Measurements from ENCODE around the gene TESK1.

TESK1 gene

DNA sequence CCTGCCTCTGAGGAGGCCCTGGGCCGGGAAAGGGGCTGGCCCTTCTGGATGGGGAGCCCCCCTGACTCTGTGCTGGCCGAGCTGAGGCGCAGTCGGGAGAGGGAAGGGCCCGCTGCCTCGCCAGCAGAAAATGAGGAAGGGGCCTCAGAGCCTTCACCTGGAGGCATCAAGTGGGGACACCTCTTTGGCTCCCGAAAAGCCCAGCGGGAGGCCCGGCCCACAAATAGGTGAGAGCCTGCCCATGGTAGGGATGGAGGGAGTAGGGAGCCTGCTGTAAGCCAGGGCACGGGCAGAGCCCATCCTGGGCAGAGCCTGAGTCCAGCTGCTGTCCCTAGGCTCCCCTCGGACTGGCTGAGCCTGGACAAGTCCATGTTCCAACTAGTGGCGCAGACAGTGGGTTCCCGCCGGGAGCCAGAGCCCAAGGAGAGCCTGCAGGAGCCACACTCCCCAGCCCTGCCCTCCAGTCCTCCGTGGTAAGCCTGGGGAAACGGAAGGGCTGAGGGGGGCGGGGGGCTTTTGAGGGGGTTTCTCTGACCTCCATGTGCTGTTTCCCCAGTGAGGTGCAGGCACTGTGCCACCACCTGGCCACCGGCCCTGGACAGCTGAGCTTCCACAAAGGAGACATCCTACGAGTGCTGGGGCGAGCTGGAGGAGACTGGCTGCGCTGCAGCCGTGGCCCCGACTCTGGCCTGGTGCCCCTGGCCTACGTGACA, 44.3 kb upstream of the TESK1 start:
- H3K27ac ChIP-seq (ENCODE audit: insufficient read depth in 1 of 2, low read depth in 1 of 2, low read length in 2 of 2, poor library complexity in 1 of 2, severe bottlenecking in 2 of 2) = no peak overlapping the region
- H3K36me3 ChIP-seq (ENCODE audit: control insufficient read depth in 4 of 4, insufficient read depth in 4 of 4, low read length in 3 of 4) = peaks cover 0 to 44% (median 27%) of the 10 kb centered on the region in 4 experiments
- H3K4me1 ChIP-seq (ENCODE audit: control extremely low read depth in 1 of 4, control insufficient read depth in 4 of 4, insufficient read depth in 4 of 4, low read length in 3 of 4) = peaks cover 0 to 16% (median 8%) of the 10 kb centered on the region in 4 experiments
- ChIA-PET POLR2A (no interaction called here), CTCF (interaction anchor here (1.0 kb wide), 1 partner anchor 39 kb away, joined by 3 read pairs; no protein-coding TSS in a partner anchor)
- H3K9me3 ChIP-seq (ENCODE audit: control extremely low read depth in 1 of 5, control insufficient read depth in 4 of 5, insufficient read depth in 2 of 5, low read depth in 1 of 5, low read length in 4 of 5) = no peaks in the 10 kb centered on the region
- H3K4me3 ChIP-seq (ENCODE audit: control insufficient read depth in 1 of 7, extremely low read depth in 1 of 7, insufficient read depth in 4 of 7, low read depth in 2 of 7, low read length in 6 of 7) = no peak overlapping the region
- WGBS (ENCODE audit: insufficient coverage) = over 99% methylated on average over 24 of the region's 24 CpGs
- H3K27me3 ChIP-seq (replicated peaks in 2 of 5; ENCODE audit: control insufficient read depth in 4 of 5, insufficient read depth in 5 of 5, low read length in 4 of 5) = no peaks in the 10 kb centered on the region
- no peak for DNase-seq

DNA sequence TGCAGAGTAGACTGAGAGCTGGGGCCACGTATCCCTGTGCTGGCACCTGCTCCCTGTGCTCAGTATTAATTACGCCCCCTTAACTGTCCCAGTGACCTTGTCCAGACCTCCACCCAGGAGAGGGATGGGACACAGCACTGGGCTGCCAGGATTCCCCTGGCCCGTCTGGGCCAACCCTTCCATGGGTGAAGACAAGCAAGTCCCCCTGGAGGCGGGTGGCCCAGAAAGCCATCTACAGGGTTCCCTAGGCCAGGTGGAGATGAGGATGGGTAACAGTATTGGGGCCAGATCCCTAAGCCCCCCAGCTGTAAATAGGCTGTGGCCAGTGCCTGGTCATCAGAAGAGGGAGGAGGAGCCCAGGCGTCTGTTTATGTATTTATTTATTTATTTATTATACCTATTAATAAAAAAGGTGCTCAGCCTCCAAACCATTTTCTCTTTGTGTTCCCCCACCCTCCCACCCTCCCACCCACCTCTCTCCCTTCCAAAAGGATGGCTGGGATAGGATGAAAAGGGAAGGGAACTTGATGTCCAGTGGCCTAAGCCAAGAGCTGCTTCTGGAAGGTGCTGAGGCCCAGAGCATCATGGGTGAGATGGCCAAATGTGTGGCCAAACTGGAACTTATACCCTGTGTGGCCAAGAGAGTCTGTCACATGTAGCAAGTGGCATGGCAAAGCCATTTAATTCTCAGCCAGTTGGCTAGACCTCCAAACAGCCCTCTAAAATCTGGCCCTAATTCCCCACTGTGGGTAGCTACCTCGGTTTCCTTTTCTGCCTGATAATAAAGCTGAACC, 43.4 kb upstream of the TESK1 start:
- no peak for DNase-seq
- Histone ChIP-seq H3K9me3 (ENCODE audit: control extremely low read depth in 1 of 5, control insufficient read depth in 4 of 5, insufficient read depth in 2 of 5, low read depth in 1 of 5, low read length in 4 of 5) (no peaks in the 10 kb centered on the region), H3K36me3 (ENCODE audit: control insufficient read depth in 4 of 4, insufficient read depth in 4 of 4, low read length in 3 of 4) (peaks cover 0 to 38% (median 24%) of the 10 kb centered on the region in 4 experiments), H3K27ac (ENCODE audit: insufficient read depth in 1 of 2, low read depth in 1 of 2, low read length in 2 of 2, poor library complexity in 1 of 2, severe bottlenecking in 2 of 2) (no peak overlapping the region), H3K4me3 (ENCODE audit: control insufficient read depth in 1 of 7, extremely low read depth in 1 of 7, insufficient read depth in 4 of 7, low read depth in 2 of 7, low read length in 6 of 7) (no peak overlapping the region), H3K27me3 (replicated peaks in 2 of 5; ENCODE audit: control insufficient read depth in 4 of 5, insufficient read depth in 5 of 5, low read length in 4 of 5) (no peaks in the 10 kb centered on the region), H3K4me1 (ENCODE audit: control extremely low read depth in 1 of 4, control insufficient read depth in 4 of 4, insufficient read depth in 4 of 4, low read length in 3 of 4) (peaks cover 0 to 16% (median 8%) of the 10 kb centered on the region in 4 experiments)
- WGBS (ENCODE audit: insufficient coverage) = 100% methylated on average over 3 of the region's 6 CpGs
- ChIA-PET POLR2A (no interaction called here), CTCF (interaction anchor here (1.0 to 2.4 kb wide), 2 partner anchors 9 to 38 kb away, joined by 3 to 12 read pairs; no protein-coding TSS in a partner anchor)

DNA sequence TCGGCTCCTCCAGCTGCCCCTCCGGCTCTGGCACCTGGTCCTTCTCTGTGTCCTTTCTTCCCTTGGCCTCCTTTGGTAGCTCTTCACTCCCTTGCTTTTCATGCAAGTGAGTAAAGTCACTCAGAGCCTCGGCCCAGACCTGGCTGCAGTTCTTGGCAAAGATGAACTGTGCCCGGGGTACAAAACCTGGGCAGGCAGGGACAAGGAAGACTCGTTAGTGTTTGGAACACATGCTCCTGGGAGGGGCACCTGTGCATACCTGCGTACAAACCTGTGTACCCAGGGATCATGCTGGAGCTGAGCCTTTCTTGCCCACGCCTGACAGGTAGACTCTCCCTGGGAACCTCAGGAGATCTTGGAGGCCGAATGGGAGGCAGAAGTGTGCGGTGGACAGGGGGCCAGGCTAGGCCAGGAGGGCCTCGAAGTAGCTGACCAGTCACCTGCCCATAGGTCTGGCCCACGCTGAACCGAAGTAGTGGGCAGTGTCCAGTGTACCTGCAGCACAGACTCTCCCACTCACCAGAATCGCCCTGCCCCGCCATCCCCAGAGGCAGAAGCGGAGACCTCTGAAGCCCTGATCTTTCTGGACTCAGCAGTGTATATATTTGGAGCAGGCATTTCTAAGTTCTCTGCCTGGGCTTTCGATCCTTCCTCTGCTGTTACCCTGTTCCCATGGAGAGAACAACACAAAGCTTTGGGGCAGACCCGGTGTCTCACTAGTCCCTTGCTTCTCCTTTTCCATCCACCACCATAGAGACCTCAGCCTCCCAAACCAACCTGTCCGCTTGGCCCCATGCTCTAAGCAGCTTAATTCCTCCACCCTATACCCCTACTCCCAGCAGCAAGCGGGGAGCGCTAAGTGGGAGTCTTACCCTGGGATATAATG, 41.9 kb upstream of the TESK1 start:
- ChIA-PET POLR2A (interaction anchor here (0.6 kb wide), 1 partner anchor 89 kb away, joined by 3 read pairs; no protein-coding TSS in a partner anchor), CTCF (interaction anchor here (0.9 to 2.4 kb wide), 5 partner anchors 11 to 87 kb away, joined by 3 to 12 read pairs (median 3); no protein-coding TSS in a partner anchor)
- peak in 2 of 3 donors; percentile 39 to 48 for DNase-seq
- Histone ChIP-seq H3K27me3 (replicated peaks in 2 of 5; ENCODE audit: control insufficient read depth in 4 of 5, insufficient read depth in 5 of 5, low read length in 4 of 5) (no peaks in the 10 kb centered on the region), H3K4me3 (ENCODE audit: control insufficient read depth in 1 of 7, extremely low read depth in 1 of 7, insufficient read depth in 4 of 7, low read depth in 2 of 7, low read length in 6 of 7) (no peak overlapping the region), H3K27ac (ENCODE audit: insufficient read depth in 1 of 2, low read depth in 1 of 2, low read length in 2 of 2, poor library complexity in 1 of 2, severe bottlenecking in 2 of 2) (no peak overlapping the region), H3K9me3 (ENCODE audit: control extremely low read depth in 1 of 5, control insufficient read depth in 4 of 5, insufficient read depth in 2 of 5, low read depth in 1 of 5, low read length in 4 of 5) (no peaks in the 10 kb centered on the region), H3K4me1 (ENCODE audit: control extremely low read depth in 1 of 4, control insufficient read depth in 4 of 4, insufficient read depth in 4 of 4, low read length in 3 of 4) (peaks cover 0 to 16% (median 8%) of the 10 kb centered on the region in 4 experiments), H3K36me3 (ENCODE audit: control insufficient read depth in 4 of 4, insufficient read depth in 4 of 4, low read length in 3 of 4) (peaks cover 0 to 25% (median 17%) of the 10 kb centered on the region in 4 experiments)
- 95% methylated on average over 16 of the region's 20 CpGs for whole genome bisulfite sequencing (ENCODE audit: insufficient coverage)

DNA sequence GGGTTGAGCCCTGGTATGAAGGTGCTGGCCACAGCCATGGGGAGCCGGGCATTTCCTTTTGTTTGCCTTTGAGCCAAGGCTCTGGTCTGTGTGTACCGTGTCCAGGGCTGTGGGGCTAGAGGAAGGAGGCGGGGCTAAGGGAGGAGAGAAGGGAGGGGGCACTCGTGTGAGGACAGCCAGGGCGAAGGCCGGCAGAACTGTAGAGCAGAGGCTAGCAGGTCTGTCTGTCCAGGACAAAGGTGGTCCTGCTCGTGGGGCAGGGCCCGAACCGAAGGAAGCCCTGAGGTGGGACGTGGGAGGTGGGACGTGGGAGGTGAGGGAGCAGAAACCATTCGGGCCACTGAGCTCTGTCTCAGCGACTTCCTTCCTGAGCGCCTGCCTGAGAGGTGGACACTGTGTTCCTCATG, 41.3 kb upstream of the TESK1 start:
- POLR2A ChIA-PET = no interaction called here
- H3K4me3 ChIP-seq (ENCODE audit: control insufficient read depth in 1 of 7, extremely low read depth in 1 of 7, insufficient read depth in 4 of 7, low read depth in 2 of 7, low read length in 6 of 7) = no peak overlapping the region

DNA sequence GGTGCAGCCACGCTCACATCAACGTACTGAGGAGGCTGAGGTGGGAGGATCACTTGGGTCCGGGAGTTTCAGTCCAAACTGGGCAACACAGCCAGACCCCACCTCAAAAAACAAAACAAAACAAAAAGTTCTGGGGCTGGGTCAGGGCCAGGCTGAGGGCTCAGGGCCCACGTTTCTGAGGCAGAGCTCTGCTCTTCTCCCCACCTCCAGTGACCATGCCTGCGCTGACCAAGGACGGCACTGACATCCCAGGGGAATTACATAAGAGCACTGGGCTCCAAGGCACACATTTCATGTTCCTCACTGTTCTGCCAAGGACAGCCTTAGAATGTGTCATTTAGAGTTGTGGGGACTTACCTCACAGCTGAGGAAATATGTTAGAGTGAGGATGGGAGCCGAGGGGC, 40.4 kb upstream of the TESK1 start:
- no peak for DNase-seq
- Histone ChIP-seq H3K27ac (ENCODE audit: insufficient read depth in 1 of 2, low read depth in 1 of 2, low read length in 2 of 2, poor library complexity in 1 of 2, severe bottlenecking in 2 of 2) (no peak overlapping the region), H3K27me3 (replicated peaks in 2 of 5; ENCODE audit: control insufficient read depth in 4 of 5, insufficient read depth in 5 of 5, low read length in 4 of 5) (no peaks in the 10 kb centered on the region), H3K4me3 (ENCODE audit: control insufficient read depth in 1 of 7, extremely low read depth in 1 of 7, insufficient read depth in 4 of 7, low read depth in 2 of 7, low read length in 6 of 7) (no peak overlapping the region), H3K36me3 (ENCODE audit: control insufficient read depth in 4 of 4, insufficient read depth in 4 of 4, low read length in 3 of 4) (peaks cover 0 to 18% (median 10%) of the 10 kb centered on the region in 4 experiments), H3K9me3 (ENCODE audit: control extremely low read depth in 1 of 5, control insufficient read depth in 4 of 5, insufficient read depth in 2 of 5, low read depth in 1 of 5, low read length in 4 of 5) (no peaks in the 10 kb centered on the region), H3K4me1 (ENCODE audit: control extremely low read depth in 1 of 4, control insufficient read depth in 4 of 4, insufficient read depth in 4 of 4, low read length in 3 of 4) (peaks cover 0 to 12% (median 9%) of the 10 kb centered on the region in 4 experiments)
- CTCF ChIA-PET = interaction anchor here (2.6 kb wide), 1 partner anchor 12 kb away, joined by 11 read pairs; no protein-coding TSS in a partner anchor
- WGBS (ENCODE audit: insufficient coverage) = 100% methylated on average over 3 of the region's 7 CpGs
- POLR2A ChIA-PET = no interaction called here

More for the DNA sequence above, 41.3 kb upstream of the TESK1 start:
- no peak for DNase-seq
- CTCF ChIA-PET = interaction anchor here (1.4 to 2.4 kb wide), 3 partner anchors 11 to 80 kb away, joined by 3 to 12 read pairs (median 3); no protein-coding TSS in a partner anchor
- no peak overlapping the region for H3K27ac ChIP-seq (ENCODE audit: insufficient read depth in 1 of 2, low read depth in 1 of 2, low read length in 2 of 2, poor library complexity in 1 of 2, severe bottlenecking in 2 of 2)
- peaks cover 0 to 18% (median 14%) of the 10 kb centered on the region in 4 experiments for H3K36me3 ChIP-seq (ENCODE audit: control insufficient read depth in 4 of 4, insufficient read depth in 4 of 4, low read length in 3 of 4)
- 86% methylated on average over 11 of the region's 14 CpGs for WGBS (ENCODE audit: insufficient coverage)
- no peaks in the 10 kb centered on the region for H3K9me3 ChIP-seq (ENCODE audit: control extremely low read depth in 1 of 5, control insufficient read depth in 4 of 5, insufficient read depth in 2 of 5, low read depth in 1 of 5, low read length in 4 of 5)
- peaks cover 0 to 16% (median 8%) of the 10 kb centered on the region in 4 experiments for H3K4me1 ChIP-seq (ENCODE audit: control extremely low read depth in 1 of 4, control insufficient read depth in 4 of 4, insufficient read depth in 4 of 4, low read length in 3 of 4)
- no peaks in the 10 kb centered on the region for H3K27me3 ChIP-seq (replicated peaks in 2 of 5; ENCODE audit: control insufficient read depth in 4 of 5, insufficient read depth in 5 of 5, low read length in 4 of 5)

DNA sequence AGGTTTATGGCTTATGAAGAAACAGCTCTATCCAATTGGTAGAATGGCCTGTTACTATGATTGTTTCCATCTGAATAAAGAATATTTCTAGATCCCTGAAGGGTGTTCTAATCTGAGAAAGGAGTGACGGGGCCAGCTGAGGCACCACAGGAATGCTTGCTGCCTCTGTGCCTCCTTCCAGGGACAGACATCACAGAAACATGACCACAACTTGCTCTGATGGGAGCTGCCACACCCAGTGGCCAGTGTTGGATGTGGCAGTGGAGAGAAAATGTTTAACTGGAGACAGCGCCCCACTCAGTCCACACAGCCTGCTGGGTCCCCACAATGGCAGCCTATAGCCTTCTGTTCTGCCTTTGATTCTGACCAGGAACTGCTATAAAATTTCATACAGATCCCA, 38.6 kb upstream of the TESK1 start:
- Histone ChIP-seq H3K36me3 (ENCODE audit: control insufficient read depth in 4 of 4, insufficient read depth in 4 of 4, low read length in 3 of 4) (peaks cover 0 to 10% (median 4%) of the 10 kb centered on the region in 4 experiments), H3K9me3 (ENCODE audit: control extremely low read depth in 1 of 5, control insufficient read depth in 4 of 5, insufficient read depth in 2 of 5, low read depth in 1 of 5, low read length in 4 of 5) (no peaks in the 10 kb centered on the region), H3K27me3 (replicated peaks in 2 of 5; ENCODE audit: control insufficient read depth in 4 of 5, insufficient read depth in 5 of 5, low read length in 4 of 5) (no peaks in the 10 kb centered on the region), H3K4me1 (ENCODE audit: control extremely low read depth in 1 of 4, control insufficient read depth in 4 of 4, insufficient read depth in 4 of 4, low read length in 3 of 4) (peaks cover 0 to 18% (median 10%) of the 10 kb centered on the region in 4 experiments), H3K4me3 (ENCODE audit: control insufficient read depth in 1 of 7, extremely low read depth in 1 of 7, insufficient read depth in 4 of 7, low read depth in 2 of 7, low read length in 6 of 7) (no peak overlapping the region), H3K27ac (ENCODE audit: insufficient read depth in 1 of 2, low read depth in 1 of 2, low read length in 2 of 2, poor library complexity in 1 of 2, severe bottlenecking in 2 of 2) (no peak overlapping the region)
- peak in 1 of 3 donors; percentile 19 for DNase-seq
- POLR2A ChIA-PET = no interaction called here
- 100% methylated on average over 1 of the region's 2 CpGs for WGBS (ENCODE audit: insufficient coverage)
- CTCF ChIA-PET = interaction anchor here (1.0 to 2.6 kb wide), 4 partner anchors 10 to 86 kb away, joined by 3 to 11 read pairs (median 4); no protein-coding TSS in a partner anchor
